CD4-positive, alpha-beta T cell (primary cell): Measurements from ENCODE around the gene MTHFD1L. TPM values are rescaled to one million over a fixed set of nuclear protein-coding genes. Genes with fewer than 3 reads are reported as not detected.

Experiments
- ATAC-seq: fragments of 200-7000 bp; cut with Tn5 transposase; one replicate; pipeline ENCODE4 v1.10.0; 2022; ENCODE audit warnings: mild to moderate bottlenecking; ENCODE audit not compliant: poor library complexity
- CTCF ChIA-PET: fragments of 350-600 bp; sonication (Branson Sonifier 250); formaldehyde crosslinking; loops from one replicate; lab custom pipeline; 2021; ENCODE audit warnings: antibody characterized with exemption, inconsistent platforms; lab: Charles Lee
- POLR2A ChIA-PET: fragments of 350-600 bp; sonication (Branson Sonifier 250); formaldehyde crosslinking; loops from one replicate; lab custom pipeline; 2021; ENCODE audit warnings: antibody characterized with exemption, inconsistent platforms; lab: Charles Lee
- DNase-seq, 14 experiments: peaks; one replicate each; pipeline ENCODE4 v3.0.0-alpha.2; 2013 to 2020; ENCODE audit warnings: mixed read lengths in 2 of 14
- H3K27ac ChIP-seq, 2 donors: one replicate each; pipeline versions ENCODE4 v1.5.1 to v1.7.0; 2013; ENCODE audit warnings: low read length in 2 of 2, low read depth in 1 of 2, mild to moderate bottlenecking in 1 of 2
- H3K27me3 ChIP-seq, 2 experiments: 1 replicate in 1 of 2; 2 replicates in 1 of 2; pipeline versions ENCODE4 v1.6.1 to v1.7.0; 2013; ENCODE audit warnings: low read length in 2 of 2, control low read depth in 1 of 2, mild to moderate bottlenecking in 1 of 2, moderate library complexity in 1 of 2; ENCODE audit not compliant: insufficient read depth in 2 of 2, control insufficient read depth in 1 of 2
- H3K36me3 ChIP-seq: one replicate; pipeline ENCODE4 v1.6.1; 2013; ENCODE audit warnings: low read length, control low read depth; ENCODE audit not compliant: insufficient read depth
- H3K4me1 ChIP-seq: one replicate; pipeline ENCODE4 v1.6.1; 2013; ENCODE audit warnings: low read length, control low read depth; ENCODE audit not compliant: insufficient read depth
- H3K4me3 ChIP-seq: one replicate; pipeline ENCODE4 v1.5.1; 2013; ENCODE audit warnings: mild to moderate bottlenecking, low read length, moderate library complexity
- H3K9me3 ChIP-seq, 2 experiments: 1 replicate in 1 of 2; 2 replicates in 1 of 2; pipeline versions ENCODE4 v1.6.1 to v1.7.0; 2013; ENCODE audit warnings: low read length in 2 of 2, mild to moderate bottlenecking in 2 of 2, control low read depth in 1 of 2, moderate library complexity in 1 of 2; ENCODE audit not compliant: control insufficient read depth in 1 of 2, insufficient read depth in 1 of 2
- H3K27ac Mint-ChIP-seq: one replicate; pipeline ENCODE4 v1.8.0; 2020; ENCODE audit warnings: mixed read lengths
- H3K27me3 Mint-ChIP-seq: one replicate; pipeline ENCODE4 v1.8.0; 2021; ENCODE audit warnings: mixed read lengths
- H3K36me3 Mint-ChIP-seq: one replicate; pipeline ENCODE4 v1.8.0; 2021; ENCODE audit warnings: low read depth, mixed read lengths
- H3K4me1 Mint-ChIP-seq: one replicate; pipeline ENCODE4 v1.8.0; 2021; ENCODE audit warnings: low read depth, mixed read lengths
- H3K4me3 Mint-ChIP-seq: one replicate; pipeline ENCODE4 v1.8.0; 2020; ENCODE audit warnings: mild to moderate bottlenecking, mixed read lengths
- H3K9me3 Mint-ChIP-seq: one replicate; pipeline ENCODE4 v1.8.0; 2020; ENCODE audit warnings: mixed read lengths
- intact Hi-C, 2 experiments: fragments of 100-400 bp; cut with DNase I in 1 of 2; cut with micrococcal nuclease in 1 of 2; formaldehyde crosslinking; loops; one replicate each; pipeline versions ENCODE4 v1.15.1 to v1.9.0; 2023 to 2025; cut with DNase I, micrococcal nuclease
- total RNA-seq, 174 experiments: library from RNA in 2 of 174; stranded (reverse) in 2 of 174; gene quantifications; one replicate each; pipeline ENCODE4 v1.2.3 and lab custom pipeline; 2021 to 2026
- TF ChIP-seq, protein P1 (sequence below): fragments of 200-600 bp; IDR thresholded peaks from one replicate; pipeline ENCODE4 v1.8.0; 2022; ENCODE audit warnings: antibody characterized with exemption, mild to moderate bottlenecking

MTHFD1L gene
- total RNA-seq, 2 experiments from 2014 or later = 8.8 to 9.7 TPM

DNA sequence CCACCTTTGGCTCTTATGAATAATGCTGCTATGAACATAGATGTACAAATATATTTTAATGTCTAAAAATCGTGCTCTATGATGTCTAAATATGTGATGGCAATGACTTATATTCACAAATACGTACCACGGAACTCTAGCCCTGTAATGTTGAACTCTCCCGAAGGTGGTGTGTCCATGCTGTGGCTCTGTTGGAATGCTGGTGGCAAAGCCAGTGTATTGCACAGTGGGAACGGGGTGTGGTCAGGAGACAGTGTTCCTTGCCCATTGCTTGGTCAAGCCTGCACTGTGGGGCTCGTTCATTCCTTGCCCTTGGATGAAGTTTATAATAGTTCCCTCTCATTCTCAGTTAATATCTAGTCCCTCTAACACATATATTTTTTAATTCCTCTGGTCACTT lies 109.6 kb downstream of the MTHFD1L start:
- Mint-ChIP-seq H3K4me3 (no peak overlapping the region), H3K9me3 (no peaks in the 10 kb centered on the region), H3K27me3 (no peaks in the 10 kb centered on the region), H3K4me1 (no peaks in the 10 kb centered on the region), H3K27ac (no peak overlapping the region), H3K36me3 (peaks cover 40% of the 10 kb centered on the region)
- Histone ChIP-seq H3K9me3 (no peaks in the 10 kb centered on the region), H3K36me3 (peaks cover 3% of the 10 kb centered on the region), H3K27me3 (no peaks in the 10 kb centered on the region), H3K4me1 (no peaks in the 10 kb centered on the region), H3K4me3 (no peak overlapping the region), H3K27ac (no peak overlapping the region)
- TF ChIP-seq, protein P1, sequence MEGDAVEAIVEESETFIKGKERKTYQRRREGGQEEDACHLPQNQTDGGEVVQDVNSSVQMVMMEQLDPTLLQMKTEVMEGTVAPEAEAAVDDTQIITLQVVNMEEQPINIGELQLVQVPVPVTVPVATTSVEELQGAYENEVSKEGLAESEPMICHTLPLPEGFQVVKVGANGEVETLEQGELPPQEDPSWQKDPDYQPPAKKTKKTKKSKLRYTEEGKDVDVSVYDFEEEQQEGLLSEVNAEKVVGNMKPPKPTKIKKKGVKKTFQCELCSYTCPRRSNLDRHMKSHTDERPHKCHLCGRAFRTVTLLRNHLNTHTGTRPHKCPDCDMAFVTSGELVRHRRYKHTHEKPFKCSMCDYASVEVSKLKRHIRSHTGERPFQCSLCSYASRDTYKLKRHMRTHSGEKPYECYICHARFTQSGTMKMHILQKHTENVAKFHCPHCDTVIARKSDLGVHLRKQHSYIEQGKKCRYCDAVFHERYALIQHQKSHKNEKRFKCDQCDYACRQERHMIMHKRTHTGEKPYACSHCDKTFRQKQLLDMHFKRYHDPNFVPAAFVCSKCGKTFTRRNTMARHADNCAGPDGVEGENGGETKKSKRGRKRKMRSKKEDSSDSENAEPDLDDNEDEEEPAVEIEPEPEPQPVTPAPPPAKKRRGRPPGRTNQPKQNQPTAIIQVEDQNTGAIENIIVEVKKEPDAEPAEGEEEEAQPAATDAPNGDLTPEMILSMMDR = no peak
- intact Hi-C loops = no loop called here
- CTCF ChIA-PET = no interaction called here
- DNase-seq (no peak), ATAC-seq (no peak)
- POLR2A ChIA-PET = no interaction called here

DNA sequence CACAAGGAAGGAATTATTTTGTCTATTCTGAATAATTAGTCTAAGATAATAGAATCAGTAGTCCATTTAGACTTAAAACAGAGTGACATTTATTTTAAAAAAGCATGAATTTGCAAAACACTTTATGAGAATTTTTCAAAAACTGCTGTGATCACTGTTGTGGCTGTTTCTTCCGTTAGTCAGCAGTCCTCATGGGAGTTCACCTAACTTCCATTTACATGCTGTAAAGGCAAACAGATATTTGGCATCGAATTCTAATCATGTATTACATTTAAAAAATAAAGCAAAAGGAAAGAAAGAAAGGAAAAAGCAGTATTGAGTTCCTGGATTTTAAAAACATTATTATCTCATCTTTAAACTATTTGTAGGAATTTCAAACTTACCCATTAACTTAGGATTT lies 111.8 kb downstream of the MTHFD1L start:
- ChIA-PET CTCF (no interaction called here), POLR2A (no interaction called here)
- Mint-ChIP-seq H3K27me3 (no peaks in the 10 kb centered on the region), H3K4me1 (no peaks in the 10 kb centered on the region), H3K4me3 (no peak overlapping the region), H3K9me3 (no peaks in the 10 kb centered on the region), H3K27ac (no peak overlapping the region), H3K36me3 (peaks cover 33% of the 10 kb centered on the region)
- no peaks in the 10 kb centered on the region for H3K27me3 ChIP-seq
- H3K9me3 ChIP-seq = no peaks in the 10 kb centered on the region
- H3K4me3 ChIP-seq = no peak overlapping the region
- TF ChIP-seq, protein P1 = no peak
- DNase-seq = no peak
- H3K36me3 ChIP-seq = peaks cover 3% of the 10 kb centered on the region
- H3K4me1 ChIP-seq = no peaks in the 10 kb centered on the region
- no peak overlapping the region for H3K27ac ChIP-seq
- intact Hi-C loops = no loop called here
- ATAC-seq = no peak

DNA sequence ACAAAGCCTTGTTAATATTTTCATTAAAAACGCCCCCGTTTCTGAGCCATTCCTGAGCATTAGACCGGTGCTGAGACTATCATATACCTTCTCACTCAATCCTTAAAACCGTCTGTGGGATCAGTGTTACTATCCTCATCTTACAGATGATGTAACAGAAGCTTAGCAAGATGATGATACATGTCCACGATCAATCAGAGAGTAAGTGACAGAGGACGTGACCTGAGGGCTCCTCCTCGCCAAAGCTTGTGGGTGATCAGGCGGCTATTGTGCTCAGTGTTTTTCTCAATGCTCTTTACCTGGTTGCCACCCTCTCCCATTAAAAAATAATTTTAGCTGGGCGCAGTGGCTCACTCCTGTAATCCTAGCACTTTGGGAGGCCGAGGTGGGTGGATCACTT lies 113.1 kb downstream of the MTHFD1L start:
- TF ChIP-seq, protein P1 = no peak
- H3K27me3 ChIP-seq = no peaks in the 10 kb centered on the region
- Mint-ChIP-seq H3K27ac (no peak overlapping the region), H3K4me1 (no peaks in the 10 kb centered on the region), H3K9me3 (no peaks in the 10 kb centered on the region), H3K4me3 (no peak overlapping the region), H3K36me3 (peaks cover 21% of the 10 kb centered on the region), H3K27me3 (no peaks in the 10 kb centered on the region)
- DNase-seq (no peak), ATAC-seq (no peak)
- intact Hi-C loops = no loop called here
- CTCF ChIA-PET = no interaction called here
- H3K27ac ChIP-seq = no peak overlapping the region
- POLR2A ChIA-PET = no interaction called here
- no peaks in the 10 kb centered on the region for H3K36me3 ChIP-seq
- no peak overlapping the region for H3K4me3 ChIP-seq
- no peaks in the 10 kb centered on the region for H3K4me1 ChIP-seq
- H3K9me3 ChIP-seq = no peaks in the 10 kb centered on the region
